Measurements from ENCODE around the gene CA5A. TPM values are rescaled to one million over a fixed set of nuclear protein-coding genes. Genes with fewer than 3 reads are reported as not detected.
A peak's percentile ranks its signal among the peaks of the same experiment; 100 is the strongest.

CA5A gene
- total RNA-seq, 1 donor from 2014 or later, result not detected

DNA sequence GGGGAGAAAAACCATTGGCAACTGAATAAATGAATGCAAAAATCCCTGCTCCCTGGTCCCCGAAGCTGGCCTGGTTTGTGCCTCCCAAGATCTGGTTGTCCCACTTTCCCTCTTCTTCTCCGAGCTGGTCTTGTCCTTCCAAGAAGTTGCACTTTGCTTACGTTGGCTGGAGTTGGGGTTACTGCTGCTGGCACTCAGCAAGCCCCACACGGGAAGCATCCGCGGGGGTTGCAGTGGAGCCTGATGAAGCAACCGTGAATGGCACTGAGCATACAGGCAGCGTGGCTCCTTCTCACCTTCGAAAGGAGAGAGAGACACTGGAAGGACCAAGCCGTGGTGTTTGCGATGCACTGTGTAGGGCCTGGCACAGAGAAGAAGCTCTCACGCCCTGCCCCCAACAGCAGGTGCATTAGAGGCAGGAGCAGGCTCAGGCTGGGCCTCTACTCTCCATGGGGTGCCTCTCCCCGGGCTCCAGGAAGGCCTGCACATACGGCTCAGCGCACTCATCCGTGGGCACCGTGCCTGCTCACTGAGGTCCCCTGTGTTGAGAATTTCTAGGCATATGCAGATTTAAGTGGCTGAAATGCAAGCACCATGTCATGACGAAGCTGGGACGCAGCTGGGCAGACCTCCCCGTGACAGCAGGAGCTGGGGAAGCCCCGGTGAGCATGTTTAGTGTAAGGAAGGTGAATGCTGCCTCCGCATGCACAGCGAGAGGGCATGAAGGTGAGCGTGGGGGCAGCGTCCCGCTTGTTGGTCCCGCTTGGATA lies 12.1 kb downstream of the CA5A start:
- ATAC-seq (no peak), DNase-seq (no peak)
- no peaks in the 10 kb centered on the region for H3K9me3 ChIP-seq
- no peaks in the 10 kb centered on the region for H3K36me3 ChIP-seq
- no peaks in the 10 kb centered on the region for H3K4me1 ChIP-seq
- H3K4me3 ChIP-seq, result no peak overlapping the region
- intact Hi-C loops (cut with DNase I), result no loop called here
- no peak overlapping the region for H3K27ac ChIP-seq
- TF ChIP-seq, protein P1, sequence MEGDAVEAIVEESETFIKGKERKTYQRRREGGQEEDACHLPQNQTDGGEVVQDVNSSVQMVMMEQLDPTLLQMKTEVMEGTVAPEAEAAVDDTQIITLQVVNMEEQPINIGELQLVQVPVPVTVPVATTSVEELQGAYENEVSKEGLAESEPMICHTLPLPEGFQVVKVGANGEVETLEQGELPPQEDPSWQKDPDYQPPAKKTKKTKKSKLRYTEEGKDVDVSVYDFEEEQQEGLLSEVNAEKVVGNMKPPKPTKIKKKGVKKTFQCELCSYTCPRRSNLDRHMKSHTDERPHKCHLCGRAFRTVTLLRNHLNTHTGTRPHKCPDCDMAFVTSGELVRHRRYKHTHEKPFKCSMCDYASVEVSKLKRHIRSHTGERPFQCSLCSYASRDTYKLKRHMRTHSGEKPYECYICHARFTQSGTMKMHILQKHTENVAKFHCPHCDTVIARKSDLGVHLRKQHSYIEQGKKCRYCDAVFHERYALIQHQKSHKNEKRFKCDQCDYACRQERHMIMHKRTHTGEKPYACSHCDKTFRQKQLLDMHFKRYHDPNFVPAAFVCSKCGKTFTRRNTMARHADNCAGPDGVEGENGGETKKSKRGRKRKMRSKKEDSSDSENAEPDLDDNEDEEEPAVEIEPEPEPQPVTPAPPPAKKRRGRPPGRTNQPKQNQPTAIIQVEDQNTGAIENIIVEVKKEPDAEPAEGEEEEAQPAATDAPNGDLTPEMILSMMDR (IDR thresholded peaks at IDR 0.05), result no peak
- no peaks in the 10 kb centered on the region for H3K27me3 ChIP-seq

- ATAC-seq, result peak; percentile 16
- Histone ChIP-seq H3K27ac (no peak overlapping the region), H3K36me3 (no peaks in the 10 kb centered on the region), H3K4me3 (no peak overlapping the region), H3K9me3 (no peaks in the 10 kb centered on the region), H3K27me3 (no peaks in the 10 kb centered on the region), H3K4me1 (no peaks in the 10 kb centered on the region)
- no peak for DNase-seq
- TF ChIP-seq, protein P1 (IDR thresholded peaks at IDR 0.05), result no peak
- intact Hi-C loops (cut with DNase I), result no loop called here
Measured at GRCh38 chr16:87922250-87922871, 14.0 kb downstream of the CA5A start.

DNA sequence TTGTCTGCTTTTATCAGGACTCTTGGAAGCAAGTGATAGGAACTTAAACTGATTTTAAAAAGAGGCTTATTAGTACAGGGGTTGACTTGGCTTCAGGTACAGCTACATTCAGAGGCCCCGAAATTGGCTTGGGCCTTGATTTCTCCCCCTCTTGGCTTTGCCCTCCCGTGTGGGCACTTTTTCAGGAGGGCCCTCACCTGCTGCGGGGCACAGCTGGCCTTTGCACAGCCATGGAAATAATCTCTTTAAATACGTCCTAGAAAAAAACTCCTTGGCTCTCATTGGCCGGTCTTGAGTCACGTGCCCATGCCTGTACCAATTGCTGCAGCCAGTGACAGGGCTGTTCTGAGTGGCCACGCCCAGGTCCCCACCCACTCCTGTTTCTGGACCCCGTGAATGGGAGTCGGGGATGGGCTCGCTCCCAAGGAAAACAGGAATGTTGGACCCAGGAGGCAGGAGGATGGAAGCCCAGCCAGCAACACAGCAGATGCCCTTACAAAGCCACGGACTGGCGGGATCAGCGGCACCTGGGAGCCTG lies 15.0 kb downstream of the CA5A start:
- ATAC-seq, result no peak
- TF ChIP-seq, protein P1 (IDR thresholded peaks at IDR 0.05), result no peak

GRCh38 chr16:87919681-87919994 lies 16.7 kb downstream of the CA5A start:
- DNase-seq (no peak), ATAC-seq (no peak)
- no peak overlapping the region for H3K27ac ChIP-seq
- no peaks in the 10 kb centered on the region for H3K4me1 ChIP-seq
- H3K36me3 ChIP-seq, result no peaks in the 10 kb centered on the region
- intact Hi-C loops (cut with DNase I), result no loop called here
- no peaks in the 10 kb centered on the region for H3K9me3 ChIP-seq
- no peaks in the 10 kb centered on the region for H3K27me3 ChIP-seq
- TF ChIP-seq, protein P1 (IDR thresholded peaks at IDR 0.05), result no peak
- H3K4me3 ChIP-seq, result no peak overlapping the region

More for the DNA sequence above, 15.0 kb downstream of the CA5A start:
- Histone ChIP-seq H3K4me3 (no peak overlapping the region), H3K9me3 (no peaks in the 10 kb centered on the region), H3K36me3 (no peaks in the 10 kb centered on the region), H3K27ac (no peak overlapping the region), H3K4me1 (no peaks in the 10 kb centered on the region), H3K27me3 (no peaks in the 10 kb centered on the region)
- intact Hi-C loops (cut with DNase I), result no loop called here
- no peak for DNase-seq

DNA sequence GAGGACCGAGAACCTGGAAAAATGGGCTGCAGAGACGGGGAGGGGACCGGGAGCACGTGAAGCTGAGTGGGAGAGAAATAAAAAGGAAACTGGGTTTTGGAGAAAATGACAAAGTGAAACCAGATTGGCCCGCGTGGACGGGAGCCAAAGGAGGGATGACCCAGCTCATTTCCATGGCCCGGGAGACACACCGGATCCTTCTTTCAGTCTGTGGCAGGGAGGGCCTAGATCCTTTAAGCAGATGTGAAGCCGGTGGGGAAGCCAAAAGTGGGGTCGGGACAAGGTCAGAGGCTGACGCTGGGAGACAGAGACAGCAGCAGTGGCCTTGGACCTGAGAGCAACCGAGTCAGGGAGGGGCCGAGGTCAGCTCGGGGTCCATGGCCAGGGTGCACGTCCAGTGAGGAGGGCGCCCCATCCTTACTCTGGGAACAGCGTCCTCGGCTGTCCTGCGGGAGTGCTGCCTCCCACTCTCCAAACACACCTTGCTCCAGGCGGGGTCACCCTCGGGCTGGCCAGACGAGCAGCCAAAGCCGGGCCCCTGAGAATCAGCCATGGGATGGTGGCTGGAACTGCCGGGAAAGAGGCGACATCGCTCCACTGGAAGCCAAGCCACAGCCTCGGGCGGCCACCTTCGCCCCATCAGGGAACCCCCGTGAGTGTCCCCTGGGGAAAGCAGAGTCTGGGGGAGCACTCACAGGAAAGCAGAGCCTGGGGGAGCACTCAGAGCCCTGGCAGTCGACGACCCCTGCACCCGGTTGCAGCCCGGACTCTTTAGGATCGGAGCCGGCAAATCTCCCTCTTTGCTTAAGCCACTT lies 17.3 kb downstream of the CA5A start:
- H3K4me1 ChIP-seq, result no peaks in the 10 kb centered on the region
- no peak for DNase-seq
- no peaks in the 10 kb centered on the region for H3K9me3 ChIP-seq
- peak; percentile 7 for ATAC-seq
- TF ChIP-seq, protein P1 (IDR thresholded peaks at IDR 0.05), result no peak
- H3K27me3 ChIP-seq, result no peaks in the 10 kb centered on the region
- no peak overlapping the region for H3K4me3 ChIP-seq
- H3K27ac ChIP-seq, result no peak overlapping the region
- intact Hi-C loops (cut with DNase I), result no loop called here
- H3K36me3 ChIP-seq, result no peaks in the 10 kb centered on the region
